Muscle of arm (tissue), 12 donors: ENCODE measurements around the gene RASA4B. TPM values are rescaled to one million over a fixed set of nuclear protein-coding genes. Genes with fewer than 3 reads are reported as not detected.
"Not testable (repeated sequence)": the region's sequence is repeated elsewhere in the genome, so short reads cannot be mapped to it uniquely, and the experiment has no call there.

Source experiments
- DNase-seq: peaks from one replicate; pipeline ENCODE4 v3.0.0-alpha.2; 2013
- polyA plus RNA-seq, 12 donors: library from polyadenylated mRNA; unstranded; fragments of 120-200 nt; gene quantifications; one replicate each; pipeline ENCODE4 v1.2.1, GENCODE V29; 2013; ENCODE audit not compliant: insufficient read length in 12 of 12

Gene RASA4B
- polyA plus RNA-seq, 12 donors: 5.0 to 29.2 (median 10.1) TPM; not detected in 1

DNA sequence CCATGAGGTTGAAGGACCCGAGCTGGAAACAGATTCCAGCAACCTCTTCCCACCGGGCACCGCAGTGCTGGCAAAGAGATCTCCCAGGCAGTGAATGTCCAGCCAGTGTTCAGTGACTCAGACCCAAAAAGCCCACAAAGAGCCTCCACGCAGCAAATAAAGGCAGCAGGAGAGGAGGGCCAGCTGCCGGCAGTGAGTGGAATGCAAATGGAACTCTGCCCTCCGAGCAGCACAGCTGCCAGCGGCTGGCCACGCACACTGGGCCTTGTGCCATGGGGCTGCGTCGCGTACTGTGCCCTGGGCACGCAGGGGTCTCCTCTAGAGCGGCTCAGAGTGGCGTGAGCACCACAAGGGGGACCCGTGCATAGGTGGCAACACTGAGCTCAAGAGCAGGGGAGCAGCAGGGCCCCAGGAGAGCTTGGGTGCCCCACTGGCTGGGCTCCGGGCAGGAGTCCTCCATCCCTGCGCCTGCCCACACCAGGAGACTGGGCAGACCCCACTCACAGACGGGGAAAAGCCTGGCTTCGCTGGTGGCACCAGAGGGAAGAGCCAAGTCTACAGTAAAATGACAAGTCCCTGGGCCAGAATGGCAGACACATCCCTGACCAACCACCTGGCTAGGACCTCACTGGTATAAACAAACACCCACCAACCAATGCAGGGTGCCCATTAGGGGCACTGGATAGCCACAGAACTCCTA is 42.7 kb downstream of the RASA4B start:
- DNase-seq: not testable (repeated sequence)

GRCh38 chr7:102474116-102474515 is 43.5 kb downstream of the RASA4B start:
- DNase-seq: not testable (repeated sequence)

DNA sequence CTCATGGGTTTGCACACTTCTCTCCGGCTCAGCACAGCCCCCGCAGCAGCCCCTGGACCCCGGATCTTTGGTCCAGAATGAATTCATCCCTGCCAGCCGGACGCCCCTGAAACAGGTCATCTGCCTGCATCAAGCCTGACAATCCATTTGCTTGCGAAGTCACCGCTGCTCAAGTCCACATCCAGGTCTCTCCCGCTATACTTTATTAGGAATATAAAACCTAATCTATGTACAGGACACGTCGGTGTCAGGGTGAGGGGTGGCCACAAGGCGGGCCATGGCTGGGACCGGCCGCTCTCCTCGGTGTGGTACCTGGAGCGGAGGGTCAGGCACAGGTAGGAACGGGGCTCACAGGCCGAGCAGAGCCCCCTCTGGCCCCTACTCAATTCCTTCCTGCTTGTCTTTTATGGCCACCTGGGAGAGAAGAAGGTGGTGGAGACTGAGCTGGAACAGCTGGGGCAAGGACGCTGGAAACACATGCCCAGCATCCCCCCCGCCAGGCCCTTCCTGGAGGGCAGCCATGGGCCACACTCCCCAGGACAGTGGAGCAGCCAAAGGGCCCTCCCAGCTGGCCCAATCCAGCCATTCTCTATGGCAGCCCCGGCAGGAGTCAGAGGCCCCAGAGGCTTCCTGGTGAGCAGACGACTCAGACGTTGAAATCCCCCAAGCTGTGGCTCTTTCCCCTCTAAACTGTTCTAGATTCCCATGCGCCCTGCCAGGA is 44.1 kb downstream of the RASA4B start:
- DNase-seq: no peak

DNA sequence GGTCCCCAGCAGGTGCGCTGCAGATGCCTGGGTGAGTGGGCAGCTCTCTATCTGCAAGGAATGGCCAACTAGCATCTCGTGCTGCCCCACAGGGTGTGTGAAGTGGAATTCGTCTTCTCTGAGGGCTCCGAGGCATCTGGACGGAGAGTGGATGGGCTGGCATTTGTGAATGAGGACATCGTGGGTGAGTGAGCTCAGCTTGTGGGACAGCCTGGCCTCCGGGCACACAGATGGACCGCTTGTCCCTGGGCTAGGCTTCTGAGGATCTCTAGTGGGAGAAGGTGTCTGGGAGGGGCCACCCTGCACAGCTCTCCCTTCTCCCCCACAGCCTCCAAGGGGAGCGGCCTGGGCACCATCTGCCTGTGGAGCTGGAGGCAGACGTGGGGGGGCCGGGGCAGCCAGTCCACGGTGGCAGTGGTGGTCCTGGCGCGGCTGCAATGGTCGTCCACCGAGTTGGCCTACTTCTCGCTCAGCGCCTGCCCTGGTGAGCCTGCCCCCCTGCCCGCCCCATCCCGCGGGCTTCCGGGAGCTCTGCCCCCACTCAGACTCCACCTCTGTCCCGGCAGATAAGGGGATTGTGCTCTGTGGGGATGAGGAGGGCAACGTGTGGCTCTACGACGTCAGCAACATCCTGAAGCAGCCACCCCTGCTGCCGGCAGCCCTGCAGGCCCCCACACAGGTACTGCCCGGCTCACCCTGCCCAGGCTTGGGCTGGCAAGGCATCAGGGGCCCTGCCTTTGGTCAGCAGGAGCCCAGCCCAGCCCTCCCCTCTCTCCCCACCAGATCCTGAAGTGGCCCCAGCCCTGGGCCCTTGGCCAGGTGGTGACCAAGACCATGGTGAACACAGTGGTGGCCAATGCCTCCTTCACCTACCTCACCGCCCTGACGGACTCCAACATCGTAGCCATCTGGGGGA is 45.2 kb downstream of the RASA4B start:
- no peak for DNase-seq

DNA sequence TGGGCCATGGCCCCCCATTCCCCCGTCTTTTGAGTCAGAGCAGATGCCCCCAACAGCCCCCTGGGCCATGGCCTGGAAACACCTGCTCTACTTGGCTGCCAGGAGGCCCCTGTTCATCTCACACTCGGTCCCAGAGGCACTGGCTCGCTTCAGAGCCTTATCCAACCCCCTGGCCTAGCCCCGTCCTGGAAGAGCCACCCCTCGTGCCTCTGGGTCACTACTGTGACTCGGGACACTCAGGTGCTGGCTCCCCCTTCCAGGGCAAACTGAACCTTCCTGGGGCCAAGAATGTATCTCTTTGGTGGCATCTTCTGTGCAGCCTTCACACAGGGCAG is 45.8 kb downstream of the RASA4B start:
- DNase-seq: no peak

DNA sequence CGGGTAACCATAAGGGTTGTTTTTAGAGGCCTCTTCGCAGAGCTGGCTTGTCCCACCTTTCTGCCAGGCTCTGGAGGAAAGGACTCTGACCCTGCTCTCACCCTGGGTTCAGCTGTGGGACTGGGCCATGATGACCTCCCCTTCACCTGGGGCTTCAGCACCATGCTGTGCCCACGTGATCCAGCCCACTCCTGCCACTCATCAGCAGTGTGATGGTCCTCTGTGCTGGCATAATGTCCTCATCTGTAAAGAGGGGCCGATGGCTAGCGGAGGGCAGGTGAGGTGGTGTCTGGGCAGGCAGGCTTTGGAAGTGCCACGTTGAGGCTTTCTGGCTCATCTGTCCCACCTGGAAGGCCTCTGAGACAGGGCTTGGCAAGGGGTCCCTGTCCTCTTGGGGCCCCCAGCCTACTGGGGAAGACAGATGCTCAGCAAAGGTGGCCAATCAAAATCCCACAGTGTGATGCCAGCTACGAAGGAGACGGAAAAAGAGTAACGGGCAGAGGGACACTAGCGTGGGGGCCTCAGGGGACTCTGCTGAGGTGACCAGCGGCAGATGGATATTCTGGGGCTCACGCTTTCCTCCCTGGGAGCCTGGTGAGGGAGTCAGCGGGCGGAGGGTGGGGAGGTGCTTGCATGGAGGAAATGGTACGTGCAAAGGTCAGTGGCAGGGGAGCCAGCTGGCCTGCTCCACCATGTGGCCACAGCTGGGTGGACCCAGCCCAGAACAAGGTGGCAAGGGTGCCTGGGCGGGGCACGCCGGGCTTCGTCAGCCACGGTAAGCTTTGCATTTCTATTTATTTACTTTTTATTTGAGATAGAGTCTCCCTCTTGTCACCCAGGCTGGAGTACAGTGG is 47.4 kb downstream of the RASA4B start:
- no peak for DNase-seq

DNA sequence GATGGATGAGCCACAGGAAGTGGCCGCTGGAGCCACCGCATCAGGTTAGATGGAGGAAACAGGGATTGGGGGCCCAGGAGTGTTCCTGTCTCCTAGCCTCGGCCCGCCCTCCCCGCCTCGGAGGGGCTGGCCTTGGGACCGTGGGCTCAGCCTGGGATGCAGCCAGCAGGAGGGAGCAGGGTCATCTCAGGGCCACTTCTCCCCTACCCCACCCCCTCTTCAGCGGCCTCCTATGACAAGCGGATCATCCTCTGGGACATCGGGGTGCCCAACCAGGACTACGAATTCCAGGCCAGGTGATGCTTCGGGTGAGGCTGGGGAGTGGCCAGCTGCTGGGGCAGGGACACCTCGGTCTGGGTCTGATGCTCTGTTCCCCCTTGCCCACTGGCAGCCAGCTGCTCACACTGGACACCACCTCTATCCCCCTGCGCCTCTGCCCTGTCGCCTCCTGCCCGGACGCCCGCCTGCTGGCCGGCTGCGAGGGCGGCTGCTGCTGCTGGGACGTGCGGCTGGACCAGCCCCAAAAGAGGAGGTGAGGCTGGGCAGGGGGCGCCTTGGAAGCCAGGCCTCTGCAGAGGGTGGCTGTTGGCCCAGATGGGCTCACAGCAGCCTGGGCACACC is 48.1 kb downstream of the RASA4B start:
- no peak for DNase-seq

DNA sequence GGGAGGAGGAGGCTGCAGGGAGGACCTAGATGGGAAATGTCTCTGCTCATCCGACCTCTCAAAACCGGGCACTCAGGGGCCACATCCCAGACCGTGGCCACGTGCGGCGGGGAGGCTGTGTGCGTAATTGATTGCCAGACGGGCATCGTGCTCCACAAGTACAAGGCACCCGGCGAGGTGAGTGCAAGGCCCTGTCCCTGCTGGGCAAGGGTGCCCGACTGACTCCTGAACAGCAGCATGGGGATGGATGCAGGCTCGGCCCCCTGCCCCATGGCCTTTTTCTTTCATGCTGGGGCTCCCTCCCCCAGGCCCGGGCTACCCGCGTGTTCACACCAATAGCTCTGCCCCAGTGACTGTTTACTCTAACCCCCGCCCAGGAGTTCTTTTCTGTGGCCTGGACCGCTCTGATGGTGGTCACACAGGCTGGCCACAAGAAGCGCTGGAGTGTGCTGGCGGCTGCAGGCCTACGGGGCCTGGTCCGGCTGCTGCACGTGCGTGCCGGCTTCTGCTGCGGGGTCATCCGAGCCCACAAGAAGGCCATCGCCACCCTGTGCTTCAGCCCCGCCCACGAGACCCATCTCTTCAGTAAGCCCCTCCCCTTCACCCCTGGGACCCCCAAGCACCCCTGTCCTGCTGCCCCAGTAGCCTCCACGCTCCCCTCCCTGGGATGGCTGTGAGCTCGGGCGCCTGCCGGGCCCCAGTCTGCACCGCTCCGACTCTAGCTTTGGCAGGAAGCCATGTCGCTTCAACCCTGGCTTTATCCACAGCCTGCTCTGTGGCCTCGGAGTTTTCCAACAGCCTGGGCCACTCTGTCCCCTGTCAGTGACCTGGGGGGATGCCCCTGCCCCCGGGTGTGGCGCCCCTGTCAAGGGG is 48.9 kb downstream of the RASA4B start:
- DNase-seq: no peak

- DNase-seq: no peak
Observed at GRCh38 chr7:102467581-102468477, 49.7 kb downstream of the RASA4B start.

DNA sequence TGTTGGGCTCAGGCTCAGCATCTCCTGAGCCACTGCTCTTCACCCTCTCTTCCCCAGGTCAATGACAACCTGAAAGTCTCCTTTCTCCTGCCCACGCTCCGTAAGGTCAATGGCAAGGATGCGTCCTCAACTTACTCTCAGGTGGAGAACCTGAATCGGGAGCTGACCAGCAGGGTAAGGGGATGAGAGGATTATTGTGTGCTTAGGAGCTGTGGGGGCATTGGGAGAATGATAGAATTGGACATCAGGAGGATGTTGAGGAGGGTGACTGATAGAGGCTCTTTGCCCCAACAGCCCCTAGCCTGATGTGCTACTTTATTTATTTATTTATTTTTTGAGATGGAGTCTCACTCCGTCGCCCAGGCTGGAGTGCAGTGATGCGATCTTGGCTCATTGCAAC is 51.5 kb downstream of the RASA4B start:
- no peak for DNase-seq

DNA sequence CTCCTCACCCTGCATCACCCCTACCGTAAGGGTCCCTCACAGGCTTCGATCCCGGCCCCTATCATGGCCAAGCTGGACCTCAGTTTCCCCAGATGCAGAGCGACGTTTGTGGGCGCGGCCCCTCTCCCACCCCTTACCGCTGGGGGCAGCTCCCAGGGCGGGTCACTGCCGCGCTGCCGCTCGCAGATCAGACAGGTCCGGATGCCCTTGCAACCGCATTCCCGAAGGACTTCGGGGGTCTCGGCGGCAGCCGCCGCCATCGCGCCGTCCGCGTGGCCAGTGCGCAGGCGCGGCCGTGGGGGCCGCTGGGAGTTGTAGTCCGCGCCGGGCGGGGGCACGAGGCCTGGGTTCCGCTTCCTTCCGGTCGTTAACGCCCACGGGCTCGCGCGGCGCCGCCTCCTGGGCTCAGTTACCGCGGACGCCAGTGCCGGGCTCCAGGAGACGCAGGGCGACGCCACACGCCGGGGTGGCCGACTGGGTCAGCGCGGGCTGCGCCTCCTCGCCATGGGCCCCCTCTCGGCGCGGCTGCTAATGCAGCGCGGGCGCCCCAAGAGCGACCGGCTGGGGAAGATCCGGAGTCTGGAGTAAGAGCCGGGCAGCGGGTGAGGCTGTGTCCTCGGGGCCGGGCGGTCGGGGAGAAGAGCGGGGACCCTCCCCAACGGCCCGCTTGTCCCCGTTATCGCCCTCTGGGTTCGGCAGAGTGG is 52.8 kb downstream of the RASA4B start, which contains the start of the genes ALKBH4 and LRWD1:
TSS of gene ALKBH4 (minus strand) at position 287 of the 704 bp plus-strand sequence. CDS start at position 260, 27 bp downstream.
TSS of gene LRWD1 (plus strand) at position 408 of the 704 bp plus-strand sequence. CDS start at position 505, 97 bp downstream.
- peak; percentile 93 for DNase-seq

GRCh38 chr7:102463841-102464576 is 53.6 kb downstream of the RASA4B start:
- DNase-seq: no peak

GRCh38 chr7:102460467-102460866 is 57.1 kb downstream of the RASA4B start:
- DNase-seq: no peak

- no peak for DNase-seq
Observed at GRCh38 chr7:102459221-102459844, 58.2 kb downstream of the RASA4B start.

GRCh38 chr7:102457352-102457924 is 60.1 kb downstream of the RASA4B start:
- DNase-seq: no peak

DNA sequence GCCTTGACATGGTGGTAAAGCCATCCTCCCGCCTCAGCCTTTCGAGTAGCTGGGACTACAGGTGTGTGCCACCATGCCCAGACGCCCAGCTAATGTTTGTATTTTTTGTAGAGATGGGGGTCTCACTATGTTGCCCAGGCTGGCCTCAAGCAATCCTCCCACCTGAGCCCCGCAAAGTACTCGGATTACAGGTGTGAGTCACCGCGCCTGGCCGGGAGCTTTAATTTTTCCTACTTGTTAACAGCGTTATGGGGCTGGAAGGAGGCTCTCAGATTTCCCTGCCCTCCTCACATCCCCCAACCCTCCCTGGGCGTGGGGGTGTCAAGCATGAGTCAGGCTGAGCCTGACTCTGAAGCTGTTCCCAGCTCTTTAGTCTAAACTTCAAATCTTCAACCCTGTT is 61.2 kb downstream of the RASA4B start:
- no peak for DNase-seq
